HG03139 (cell line): Measurements from ENCODE around the gene NLRP7.
"Not testable (repeated sequence)": the region's sequence is repeated elsewhere in the genome, so short reads cannot be mapped to it uniquely, and the experiment has no call there.

Experiments used
- ATAC-seq: cut with Tn5 transposase; IDR thresholded peaks from one replicate; pipeline ENCODE4 v1.9.1; 2021; ENCODE audit not compliant: unreplicated experiment

Gene NLRP7

DNA sequence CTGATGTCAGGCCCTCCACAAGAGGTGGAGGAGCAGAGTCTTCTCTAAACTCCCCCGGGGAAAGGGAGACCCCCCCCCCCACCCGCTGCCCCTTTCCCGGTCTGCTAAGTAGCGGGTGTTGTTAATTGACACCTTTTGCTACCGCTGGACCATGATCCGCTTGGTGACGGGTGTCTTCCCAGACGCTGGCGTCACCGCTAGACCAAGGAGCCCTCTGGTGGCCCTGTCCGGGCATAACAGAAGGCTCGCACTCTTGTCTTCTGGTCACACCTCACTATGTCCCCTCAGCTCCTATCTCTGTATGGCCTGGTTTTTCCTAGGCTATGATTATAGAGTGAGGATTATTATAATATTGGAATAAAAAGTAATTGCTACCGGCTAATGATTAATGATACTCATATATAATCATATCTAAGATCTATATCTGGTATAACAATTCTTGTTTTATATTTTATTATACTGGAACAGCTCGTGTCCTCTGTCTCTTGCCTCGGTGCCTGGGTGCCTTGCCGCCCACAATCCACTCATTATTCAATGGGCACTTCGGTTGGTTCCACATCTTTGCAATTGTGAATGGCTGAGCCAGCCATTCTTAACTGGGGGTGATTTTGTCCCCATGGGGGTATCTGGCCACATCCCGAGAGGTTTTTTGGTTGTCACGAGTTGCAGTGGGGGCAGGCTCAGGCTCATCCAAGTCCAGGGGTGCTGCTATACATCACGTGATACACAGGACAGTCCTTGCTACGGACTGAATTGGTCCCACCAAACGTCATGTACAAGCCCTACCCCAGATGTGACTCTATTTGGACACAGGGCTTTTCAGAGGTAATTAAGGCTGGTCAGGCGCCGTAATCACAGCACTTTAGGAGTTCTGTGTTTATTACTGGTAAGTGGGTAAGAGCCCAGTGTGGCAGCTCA, 27.4 kb downstream of the NLRP7 start:
- ATAC-seq = not testable (repeated sequence)

DNA sequence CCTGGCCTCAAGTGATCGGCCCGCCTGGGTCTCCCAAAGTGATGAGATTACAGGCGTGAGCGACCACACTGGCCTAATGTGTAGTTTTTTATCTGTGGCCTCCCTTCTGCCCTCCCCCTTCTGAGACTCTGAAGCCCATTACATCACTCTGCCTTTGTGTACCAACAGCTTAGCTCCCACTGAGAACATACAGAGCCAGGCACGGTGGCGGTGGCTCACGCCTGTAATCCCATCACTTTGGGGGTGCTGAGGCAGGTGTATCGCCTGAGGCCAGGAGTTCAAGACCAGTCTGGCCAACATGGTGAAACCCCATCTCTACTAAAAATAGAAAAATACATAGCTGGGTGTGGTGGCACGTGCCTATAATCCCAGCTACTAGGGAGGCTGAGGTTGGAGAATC, 28.8 kb downstream of the NLRP7 start:
- no peak for ATAC-seq

DNA sequence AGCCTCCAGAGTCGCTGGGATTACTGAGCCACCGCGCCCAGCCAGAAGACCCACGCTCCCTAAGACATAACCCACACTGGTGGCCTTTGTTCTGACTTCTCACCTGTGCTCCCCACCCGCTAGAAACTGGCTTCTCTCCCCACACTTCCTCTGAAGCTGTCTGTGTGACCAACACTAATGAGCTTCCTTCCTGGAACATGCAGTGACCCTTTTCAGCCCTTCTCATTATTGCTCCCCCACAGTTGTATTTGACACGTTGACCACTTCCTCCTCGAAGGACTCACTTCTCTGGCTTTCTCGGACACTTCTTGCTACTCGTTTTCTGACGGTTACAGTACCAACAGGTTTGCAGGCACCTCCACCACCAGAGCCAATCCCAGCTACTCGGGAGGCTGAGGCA, 30.5 kb downstream of the NLRP7 start:
- ATAC-seq = no peak

DNA sequence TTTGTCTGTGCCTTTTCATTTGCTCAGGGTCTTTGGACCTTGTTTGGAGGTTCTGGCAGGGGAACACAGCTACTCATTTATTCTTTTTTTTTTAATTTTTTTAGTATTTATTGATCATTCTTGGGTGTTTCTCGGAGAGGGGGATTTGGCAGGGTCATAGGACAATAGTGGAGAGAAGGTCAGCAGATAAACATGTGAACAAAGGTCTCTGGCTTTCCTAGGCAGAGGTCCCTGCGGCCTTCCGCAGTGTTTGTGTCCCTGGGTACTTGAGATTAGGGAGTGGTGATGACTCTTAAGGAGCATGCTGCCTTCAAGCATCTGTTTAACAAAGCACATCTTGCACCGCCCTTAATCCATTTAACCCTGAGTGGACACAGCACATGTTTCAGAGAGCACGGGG, 39.4 kb downstream of the NLRP7 start:
- not testable (repeated sequence) for ATAC-seq

DNA sequence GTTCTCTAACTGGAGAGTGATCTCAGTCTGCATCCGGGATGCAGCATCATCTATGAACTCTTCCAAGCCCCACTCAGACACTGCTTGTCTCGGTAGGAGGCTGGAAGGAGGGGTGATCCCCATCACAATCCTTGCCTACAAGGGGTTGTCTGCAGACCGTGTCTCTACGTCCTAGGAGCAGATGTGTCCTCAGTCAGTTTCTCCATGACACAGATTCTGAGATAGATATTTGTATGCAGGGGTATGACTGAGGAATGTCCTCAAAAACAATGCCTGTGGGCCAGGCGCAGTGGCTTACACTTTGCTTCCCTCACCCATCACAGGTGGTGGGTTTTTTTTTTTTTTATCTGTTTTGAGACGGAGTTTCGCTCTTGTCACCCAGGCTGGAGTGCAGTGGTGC, 40.5 kb downstream of the NLRP7 start:
- no peak for ATAC-seq

DNA sequence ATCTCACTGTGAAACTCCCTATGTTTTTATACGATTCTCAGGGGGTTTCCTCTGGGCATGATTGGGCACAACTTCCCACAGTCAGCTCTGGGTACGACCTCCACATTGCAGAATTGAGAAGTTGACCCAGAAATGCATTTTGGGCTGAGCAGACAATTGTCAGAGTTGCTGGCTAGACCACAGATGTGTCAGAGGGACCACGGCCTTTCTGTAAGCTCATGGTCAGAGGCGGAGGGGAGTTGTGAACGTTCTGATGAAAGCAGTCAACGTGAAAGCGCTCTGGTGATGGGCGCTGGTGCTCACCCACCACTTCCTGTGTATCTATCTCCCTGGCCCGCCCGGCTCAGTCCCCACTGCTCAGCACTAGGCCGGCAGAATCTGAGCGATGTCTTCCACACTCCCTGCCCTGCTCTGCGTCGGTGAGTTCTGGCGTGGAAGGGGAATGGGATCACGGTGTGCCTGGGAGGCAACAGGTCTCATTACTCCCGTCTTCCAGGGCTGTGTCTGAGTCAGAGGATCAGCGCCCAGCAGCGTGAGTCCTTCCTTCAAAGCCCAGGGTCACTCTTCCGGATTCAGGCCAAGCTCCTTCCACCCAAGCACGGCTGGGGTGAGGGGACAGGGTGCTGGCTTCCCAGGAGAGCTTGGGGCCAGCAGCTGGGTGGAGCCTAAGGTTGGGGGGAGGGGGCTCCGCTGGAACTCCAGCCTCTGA, 41.4 kb downstream of the NLRP7 start, which contains the start of gene NCR1:
Gene NCR1 (plus strand): TSS at position 346 of the 709 bp plus-strand sequence. CDS start 40 bp downstream, at position 386.
- no peak for ATAC-seq

DNA sequence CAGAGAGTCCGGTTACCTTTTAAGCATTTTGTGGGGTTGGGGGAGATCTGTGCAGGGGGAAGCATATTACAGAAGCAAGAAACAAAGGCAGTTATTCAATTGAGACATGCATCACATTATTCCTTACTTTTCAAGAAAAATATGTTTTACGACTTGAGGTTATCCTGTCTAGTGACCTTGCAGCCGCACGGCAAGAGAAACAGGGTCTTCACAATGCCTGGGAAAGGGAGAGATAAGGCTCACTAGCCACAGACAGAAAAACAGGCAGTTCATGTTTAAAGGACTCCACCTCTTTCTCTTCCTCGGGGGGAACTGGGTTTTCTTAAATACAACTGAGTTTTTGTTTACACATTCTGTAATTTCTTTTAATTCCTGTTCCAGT, 41.9 kb downstream of the NLRP7 start:
- ATAC-seq = no peak

DNA sequence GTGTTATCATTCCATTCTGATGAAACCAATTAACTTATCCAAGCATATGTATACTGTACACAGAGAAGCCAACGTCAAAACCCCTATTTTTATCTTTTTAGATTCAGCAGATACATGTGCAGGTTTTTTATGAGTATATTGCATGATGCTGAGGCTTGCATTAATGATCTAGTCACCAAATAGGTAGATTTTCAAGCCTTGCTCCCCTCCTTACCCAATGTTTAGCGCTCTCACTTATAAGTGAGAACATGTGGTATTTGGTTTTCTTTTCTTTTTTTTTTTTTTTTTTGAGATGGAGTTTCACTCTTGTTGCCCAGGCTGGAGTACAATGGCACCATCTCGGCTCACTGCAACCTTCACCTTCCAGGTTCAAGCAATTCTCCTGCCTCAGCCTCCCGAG, 43.1 kb downstream of the NLRP7 start:
- ATAC-seq = not testable (repeated sequence)

DNA sequence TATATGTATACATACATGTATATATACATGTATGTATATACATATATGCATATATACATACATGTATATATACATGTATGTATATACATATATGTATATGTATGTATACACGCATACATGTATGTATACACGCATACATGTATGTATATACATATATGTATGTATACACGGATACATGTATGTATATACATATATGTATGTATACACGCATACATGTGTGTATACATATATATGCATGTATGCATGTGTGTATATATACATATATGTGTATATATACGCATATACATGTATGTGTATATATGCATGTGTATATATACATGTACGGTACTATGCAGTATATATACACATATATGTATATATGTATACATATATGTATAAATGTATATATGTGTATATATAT, 44.0 kb downstream of the NLRP7 start:
- ATAC-seq = no peak

DNA sequence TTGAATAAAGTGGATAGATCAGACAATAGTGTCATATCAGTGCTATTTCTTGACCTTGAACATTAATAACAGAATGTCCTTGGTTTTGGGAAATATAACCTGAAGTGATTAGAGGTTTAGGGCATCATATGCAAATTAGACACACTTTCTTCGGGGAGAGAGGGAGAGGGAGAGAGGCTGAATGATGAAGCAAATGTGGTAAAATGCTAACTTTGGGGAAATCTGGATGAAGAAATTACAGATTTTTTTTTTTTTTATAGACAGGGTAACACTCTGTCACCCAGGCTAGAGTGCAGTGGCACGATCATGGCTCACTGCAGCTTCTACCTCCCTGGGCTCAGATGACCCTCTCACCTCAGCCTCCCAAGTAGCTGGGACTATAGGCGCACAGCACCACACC, 45.3 kb downstream of the NLRP7 start:
- no peak for ATAC-seq

DNA sequence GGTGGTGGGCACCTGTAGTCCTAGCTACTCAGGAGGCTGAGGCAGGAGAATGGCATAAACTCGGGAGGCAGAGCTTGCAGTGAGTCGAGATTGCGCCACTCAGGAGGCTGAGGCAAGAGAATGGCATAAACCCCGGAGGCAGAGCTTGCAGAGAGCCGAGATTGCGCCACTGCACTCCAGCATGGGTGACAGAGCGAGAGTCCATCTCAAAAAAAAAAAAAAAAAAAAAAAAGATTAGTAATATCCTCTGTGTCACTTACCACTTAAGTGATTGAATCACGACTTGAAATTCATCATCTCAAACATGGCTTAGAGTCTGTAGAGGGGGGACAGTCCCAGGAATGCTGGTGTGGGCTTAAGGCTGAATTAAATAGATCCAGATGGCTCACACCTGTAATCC, 46.2 kb downstream of the NLRP7 start:
- not testable (repeated sequence) for ATAC-seq

DNA sequence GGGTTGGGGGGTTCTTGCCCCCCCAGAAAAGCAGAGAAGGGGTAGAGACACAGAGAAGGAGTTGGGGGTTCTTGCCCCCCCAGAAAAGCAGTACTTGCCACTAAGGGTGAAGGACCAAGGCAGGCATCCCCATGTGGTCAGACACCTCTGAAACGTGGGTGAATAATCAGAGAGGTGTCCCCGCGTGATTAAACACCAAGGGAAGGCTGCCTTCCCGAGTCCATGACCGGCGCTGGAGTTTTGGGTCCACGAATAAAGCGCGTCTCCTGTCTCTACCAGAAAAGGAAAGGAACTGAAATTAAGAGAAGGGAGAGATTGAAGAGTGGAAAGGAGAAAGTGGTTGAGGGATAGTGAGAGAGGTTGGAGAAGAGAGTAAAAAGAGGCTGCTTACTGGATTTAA, 47.7 kb downstream of the NLRP7 start:
- not testable (repeated sequence) for ATAC-seq

DNA sequence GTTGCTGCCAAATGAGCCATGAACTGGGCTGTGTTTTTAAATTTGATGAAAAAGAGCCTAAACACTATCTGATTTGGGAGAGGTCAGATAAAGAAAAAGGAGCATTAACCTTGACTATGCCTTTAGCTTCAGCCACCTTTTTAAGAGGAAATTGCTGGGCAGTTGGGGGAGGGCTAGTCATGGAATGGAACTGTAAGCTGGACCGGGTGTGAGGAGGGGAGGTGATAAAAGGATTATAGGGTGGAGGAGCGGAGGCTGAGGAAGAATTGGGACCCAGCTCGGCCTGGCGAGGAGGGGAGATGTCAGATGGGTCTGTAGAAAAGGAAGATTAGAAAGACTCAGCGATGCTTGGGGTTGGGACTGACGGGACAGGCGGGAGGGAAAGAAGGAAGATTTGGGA, 48.6 kb downstream of the NLRP7 start:
- ATAC-seq = not testable (repeated sequence)

DNA sequence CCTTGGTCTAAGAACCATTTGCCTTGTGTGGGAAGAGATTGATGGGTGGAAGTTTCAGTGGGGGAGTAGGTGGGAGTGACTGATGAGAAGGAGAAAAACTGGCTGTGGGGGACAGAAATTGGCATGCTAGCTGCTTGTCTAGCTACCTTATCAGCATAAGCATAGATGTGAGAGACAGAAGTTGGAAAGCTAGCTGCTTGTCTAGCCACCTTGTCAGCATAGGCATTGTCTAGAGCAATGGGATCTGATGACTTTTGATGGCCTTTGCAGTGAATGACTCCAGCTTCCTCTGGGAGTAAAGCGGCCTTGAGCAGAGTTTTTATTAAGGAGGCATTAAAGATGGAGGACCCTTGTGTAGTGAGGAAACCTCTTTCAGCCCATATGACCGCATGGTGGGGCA, 51.3 kb downstream of the NLRP7 start:
- ATAC-seq = no peak

DNA sequence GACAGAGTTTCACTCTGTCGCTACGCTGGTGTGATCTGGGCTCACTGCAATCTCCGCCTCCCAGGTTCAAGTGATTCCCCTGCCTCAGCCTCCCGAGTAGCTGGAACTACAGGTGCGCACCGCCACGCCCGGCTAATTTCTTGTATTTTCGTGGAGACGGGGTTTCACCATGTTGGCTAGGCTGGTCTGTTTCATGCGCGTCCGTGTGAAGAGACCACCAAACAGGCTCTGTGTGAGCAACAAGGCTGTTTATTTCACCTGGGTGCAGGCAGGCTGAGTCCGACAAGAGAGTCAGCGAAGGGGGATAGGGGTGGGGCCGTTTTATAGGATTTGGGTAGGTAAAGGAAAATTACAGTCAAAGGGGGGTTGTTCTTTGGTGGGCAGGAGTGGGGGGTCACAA, 53.2 kb downstream of the NLRP7 start:
- ATAC-seq = not testable (repeated sequence)

DNA sequence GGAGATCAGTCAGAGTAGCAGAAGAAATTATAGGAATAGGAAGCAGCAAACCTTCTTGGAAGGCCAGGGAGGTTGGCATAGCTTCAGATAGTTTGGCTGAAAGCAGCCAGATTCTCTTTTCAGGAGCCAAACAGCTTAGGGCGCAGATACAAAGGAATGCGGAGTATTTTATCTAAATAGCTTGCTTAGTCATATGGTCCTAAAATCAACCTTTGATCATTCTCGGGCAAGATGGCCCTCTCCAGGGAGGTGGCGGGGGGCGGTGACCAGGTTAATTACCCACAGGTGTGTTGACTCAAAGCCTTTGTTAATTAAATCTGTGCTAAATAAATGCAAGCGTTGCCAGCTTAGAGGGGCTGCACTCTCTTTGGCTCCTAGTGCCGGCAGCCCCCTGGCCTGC, 53.9 kb downstream of the NLRP7 start:
- no peak for ATAC-seq

DNA sequence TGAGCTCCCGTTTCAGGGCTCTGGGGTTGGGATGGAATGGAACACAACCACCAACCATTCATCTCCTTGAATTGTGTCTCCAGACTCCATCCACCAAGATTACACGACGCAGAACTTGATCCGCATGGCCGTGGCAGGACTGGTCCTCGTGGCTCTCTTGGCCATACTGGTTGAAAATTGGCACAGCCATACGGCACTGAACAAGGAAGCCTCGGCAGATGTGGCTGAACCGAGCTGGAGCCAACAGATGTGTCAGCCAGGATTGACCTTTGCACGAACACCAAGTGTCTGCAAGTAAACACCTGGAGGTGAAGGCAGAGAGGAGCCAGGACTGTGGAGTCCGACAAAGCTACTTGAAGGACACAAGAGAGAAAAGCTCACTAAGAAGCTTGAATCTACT, 57.8 kb downstream of the NLRP7 start:
- no peak for ATAC-seq

DNA sequence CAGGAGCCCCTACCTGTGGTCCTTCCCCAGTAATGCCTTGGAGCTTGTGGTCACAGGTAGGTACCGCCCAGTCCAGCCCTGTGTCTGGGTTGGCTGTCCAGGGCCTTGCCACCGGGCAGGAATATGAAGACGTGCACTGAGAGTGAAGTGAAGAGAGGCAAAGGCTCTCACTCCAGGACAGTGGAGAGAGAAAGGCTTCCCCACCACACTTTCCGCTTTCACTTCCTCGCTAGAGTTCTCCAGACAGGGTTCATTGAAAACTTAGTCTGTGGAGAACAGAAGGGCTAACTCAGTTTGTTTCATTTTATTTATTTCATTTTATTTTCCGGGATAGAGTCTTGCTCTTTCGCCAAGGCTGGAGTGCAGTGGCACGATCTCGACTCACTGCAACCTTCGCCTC, 59.1 kb downstream of the NLRP7 start:
- no peak for ATAC-seq

DNA sequence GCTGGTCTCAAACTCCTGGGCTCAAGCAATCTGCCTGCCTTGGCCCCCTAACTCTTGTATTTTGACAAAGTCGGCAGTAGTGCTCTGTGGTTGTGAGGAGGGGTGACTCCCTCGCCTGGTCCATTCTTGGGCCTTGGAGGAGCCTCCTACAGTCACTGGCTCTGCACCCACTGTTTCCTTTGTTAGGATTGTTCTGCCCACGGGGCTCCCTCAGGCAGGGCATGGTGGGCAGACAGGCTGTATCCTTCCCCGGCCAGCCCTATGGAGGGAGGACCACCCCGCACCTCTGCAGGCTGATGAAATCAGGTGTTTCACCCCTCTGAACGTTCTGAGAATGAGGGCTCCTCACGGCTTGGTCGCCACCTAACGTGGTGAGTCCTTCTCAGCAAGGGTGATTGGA, 64.1 kb downstream of the NLRP7 start:
- ATAC-seq = no peak

DNA sequence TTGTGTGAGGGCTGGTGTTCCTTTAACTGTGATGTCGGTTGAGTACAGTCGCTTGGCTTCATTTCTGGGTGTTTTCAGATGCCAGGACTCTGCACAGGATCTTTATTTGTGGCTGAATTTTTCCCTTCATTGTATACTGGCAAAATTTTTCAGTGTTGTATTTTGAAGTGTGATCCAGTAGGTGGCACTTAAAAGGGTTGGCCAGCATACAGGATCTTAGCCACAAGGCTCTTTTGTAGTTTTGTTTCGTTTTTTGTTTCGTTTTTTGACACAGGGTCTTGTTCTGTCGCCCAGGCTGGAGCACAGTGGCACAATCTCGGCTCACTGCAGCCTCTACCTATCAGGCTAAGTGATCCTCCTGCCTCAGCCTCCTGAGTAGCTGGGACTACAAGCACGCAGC, 64.6 kb downstream of the NLRP7 start:
- no peak for ATAC-seq

DNA sequence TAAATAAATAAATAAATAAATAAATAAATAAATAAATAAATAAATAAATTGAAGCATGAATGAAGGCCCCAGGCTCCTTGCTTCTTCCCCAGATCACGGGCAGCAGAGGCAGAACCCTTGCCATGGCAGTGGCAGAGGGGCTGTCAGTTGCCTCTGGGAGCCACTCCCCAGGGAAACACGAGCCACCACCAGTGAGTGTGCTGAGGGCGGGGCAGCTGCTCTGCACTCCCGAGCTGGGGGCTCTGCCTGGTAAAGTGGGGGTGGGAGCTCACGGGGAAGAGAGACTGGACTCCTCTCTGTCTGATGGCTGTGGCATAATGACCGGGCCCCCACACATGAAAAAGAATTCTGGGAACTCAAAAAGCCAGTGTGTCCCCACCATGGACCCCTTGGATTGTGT, 65.4 kb downstream of the NLRP7 start:
- no peak for ATAC-seq

DNA sequence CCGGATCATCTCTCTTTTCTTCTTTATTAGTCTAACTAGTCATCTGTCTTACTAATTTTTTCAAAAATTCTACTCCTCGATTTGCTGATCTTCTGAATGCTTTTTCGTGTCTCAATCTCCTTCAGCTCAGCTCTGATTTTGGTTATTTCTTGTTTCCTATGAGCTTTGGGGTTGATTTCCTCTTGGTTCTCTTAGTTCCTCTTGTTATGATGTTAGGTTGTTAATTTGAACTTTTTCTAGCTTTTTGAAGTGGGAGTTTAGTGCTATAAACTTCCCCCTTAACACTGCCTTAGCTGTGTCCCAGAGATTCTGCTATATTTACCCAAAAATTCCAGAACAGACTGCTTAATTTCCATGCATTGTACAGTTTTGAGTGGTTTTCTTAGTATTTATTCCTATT, 69.9 kb downstream of the NLRP7 start:
- ATAC-seq = no peak
